GM12801 (cell line): ENCODE data around the gene ZNHIT3.

Experiments used
- CTCF ChIP-seq: IDR thresholded peaks from one replicate; pipeline ENCODE4 v1.5.1; 2011; ENCODE audit warnings: control low read depth; ENCODE audit not compliant: insufficient read length; ENCODE audit errors: extremely low read depth

Gene ZNHIT3

GRCh38 chr17:36527621-36528250, 41.3 kb downstream of the ZNHIT3 start:
- no peak for TF ChIP-seq CTCF

- TF ChIP-seq CTCF, result no peak
These were observed 42.6 kb downstream of the ZNHIT3 start for GRCh38 chr17:36529121-36529520.

- no peak for TF ChIP-seq CTCF
These were observed 46.0 kb downstream of the ZNHIT3 start for GRCh38 chr17:36532435-36532975.

- no peak for TF ChIP-seq CTCF
These were observed 47.7 kb downstream of the ZNHIT3 start for GRCh38 chr17:36533935-36534839.

- no peak for TF ChIP-seq CTCF
These were observed 48.6 kb downstream of the ZNHIT3 start, which contains the start of the genes MYO19 and PIGW for GRCh38 chr17:36534840-36535668. MYO19 (minus strand) TSS chr17:36534868; CDS start chr17:36532538, 2,330 bp downstream. PIGW (plus strand) TSS chr17:36534987; CDS start chr17:36537102, 2,115 bp downstream.

- no peak for TF ChIP-seq CTCF
These were observed 49.2 kb downstream of the ZNHIT3 start for GRCh38 chr17:36535669-36536081.
